GM18873 (cell line): ENCODE data around the gene AMIGO3.
"Not testable (repeated sequence)": the region's sequence is repeated elsewhere in the genome, so short reads cannot be mapped to it uniquely, and the experiment has no call there.

Source experiments
- ATAC-seq: cut with Tn5 transposase; IDR thresholded peaks from one replicate; pipeline ENCODE4 v1.9.1; 2021; ENCODE audit warnings: mild to moderate bottlenecking, moderate library complexity, moderate number of reproducible peaks; ENCODE audit not compliant: unreplicated experiment, low FRiP score

Gene AMIGO3, protein sequence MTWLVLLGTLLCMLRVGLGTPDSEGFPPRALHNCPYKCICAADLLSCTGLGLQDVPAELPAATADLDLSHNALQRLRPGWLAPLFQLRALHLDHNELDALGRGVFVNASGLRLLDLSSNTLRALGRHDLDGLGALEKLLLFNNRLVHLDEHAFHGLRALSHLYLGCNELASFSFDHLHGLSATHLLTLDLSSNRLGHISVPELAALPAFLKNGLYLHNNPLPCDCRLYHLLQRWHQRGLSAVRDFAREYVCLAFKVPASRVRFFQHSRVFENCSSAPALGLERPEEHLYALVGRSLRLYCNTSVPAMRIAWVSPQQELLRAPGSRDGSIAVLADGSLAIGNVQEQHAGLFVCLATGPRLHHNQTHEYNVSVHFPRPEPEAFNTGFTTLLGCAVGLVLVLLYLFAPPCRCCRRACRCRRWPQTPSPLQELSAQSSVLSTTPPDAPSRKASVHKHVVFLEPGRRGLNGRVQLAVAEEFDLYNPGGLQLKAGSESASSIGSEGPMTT

DNA sequence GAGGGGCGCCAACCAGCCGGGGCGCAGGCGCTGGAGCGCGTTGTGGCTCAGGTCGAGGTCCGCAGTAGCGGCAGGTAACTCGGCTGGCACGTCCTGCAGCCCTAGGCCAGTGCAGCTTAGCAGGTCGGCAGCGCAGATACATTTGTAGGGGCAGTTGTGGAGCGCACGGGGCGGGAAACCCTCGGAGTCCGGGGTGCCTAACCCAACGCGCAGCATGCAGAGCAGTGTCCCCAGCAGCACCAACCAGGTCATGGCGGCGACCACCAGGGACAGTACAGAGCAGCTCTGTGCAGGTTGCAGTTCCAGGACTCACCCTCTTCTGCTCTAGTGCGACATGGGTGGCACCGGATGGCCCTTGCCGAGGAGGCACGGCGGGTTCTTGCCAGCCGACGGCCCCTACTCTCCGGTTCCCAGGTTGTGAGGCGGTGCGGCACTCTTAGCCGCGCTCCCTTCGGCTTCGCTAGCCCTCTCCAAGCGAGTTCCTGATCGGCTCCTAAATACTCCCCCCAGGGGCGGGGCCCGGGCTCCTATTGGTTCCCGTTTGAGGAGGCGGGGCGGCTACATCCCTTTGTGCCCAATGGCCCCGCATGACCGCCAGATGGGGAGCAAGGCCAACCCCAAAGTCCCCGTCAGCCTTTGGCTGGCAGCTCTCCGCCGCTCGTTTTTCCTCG, at the start of gene AMIGO3:
Gene AMIGO3, minus strand, starts transcription at position 471 of the 671 bp plus-strand sequence. Its CDS starts 219 bp downstream, at position 252.
- ATAC-seq, result peak; percentile 39

DNA sequence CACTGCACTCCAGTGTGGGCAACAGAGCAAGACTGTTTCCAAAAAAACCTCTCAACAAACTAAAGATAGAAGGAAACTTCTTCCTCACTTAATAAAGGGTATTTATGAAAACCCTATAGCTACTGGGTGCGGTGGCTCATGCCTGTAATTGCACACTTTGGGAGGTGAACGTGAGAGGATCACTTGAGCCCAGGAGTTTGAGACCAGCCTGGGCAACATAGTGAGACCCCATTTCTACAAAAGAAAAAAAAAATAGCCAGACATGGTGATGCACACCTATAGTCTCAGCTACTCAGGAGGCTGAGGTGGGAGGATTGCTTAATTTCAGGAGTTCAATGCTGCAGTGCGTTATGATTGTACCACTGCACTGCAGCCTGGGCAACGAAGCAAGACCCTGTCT, 44.5 kb upstream of the AMIGO3 start:
- no peak for ATAC-seq

- ATAC-seq, result no peak
Measured at GRCh38 chr3:49761661-49762060, 42.2 kb upstream of the AMIGO3 start.

DNA sequence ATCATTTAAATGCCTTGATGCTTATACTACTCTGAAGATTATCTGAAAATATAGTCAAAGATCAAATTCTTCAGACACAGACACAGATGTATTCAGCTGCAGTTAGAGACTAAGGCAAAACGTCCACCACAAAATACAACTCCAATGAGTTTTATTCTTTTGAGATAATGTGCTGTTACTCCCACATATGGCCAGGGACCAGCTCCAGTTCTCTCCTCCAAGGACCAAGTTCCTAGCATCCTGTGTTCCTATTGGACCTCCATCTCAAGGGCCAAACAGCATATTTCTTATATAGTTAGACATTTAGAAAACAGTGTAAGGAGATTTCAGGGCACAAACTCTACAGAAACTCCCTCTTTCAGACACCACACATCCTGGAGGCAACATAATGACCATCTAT, 39.7 kb upstream of the AMIGO3 start:
- no peak for ATAC-seq

DNA sequence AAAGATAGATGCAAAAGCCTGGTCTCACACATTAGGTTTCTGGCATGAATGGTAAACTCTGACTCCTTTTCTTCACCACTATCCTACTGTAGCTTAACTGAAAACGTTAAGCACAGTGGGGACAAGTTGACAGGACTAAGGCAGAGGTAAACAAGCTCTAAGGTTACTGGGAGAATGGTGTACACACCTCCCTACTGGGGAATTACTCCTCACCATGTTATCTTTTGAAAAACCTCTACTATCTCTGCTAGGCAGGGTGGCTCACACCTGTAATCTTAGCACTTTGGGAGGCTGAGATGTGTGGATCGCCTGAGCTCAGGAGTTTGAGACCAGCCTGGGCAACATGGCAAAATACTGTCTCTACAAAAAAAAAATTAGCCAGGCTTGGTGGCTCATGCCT, 37.7 kb upstream of the AMIGO3 start:
- ATAC-seq, result no peak

GRCh38 chr3:49756036-49756435, 36.6 kb upstream of the AMIGO3 start:
- ATAC-seq, result no peak

GRCh38 chr3:49754536-49754935, 35.1 kb upstream of the AMIGO3 start:
- no peak for ATAC-seq

DNA sequence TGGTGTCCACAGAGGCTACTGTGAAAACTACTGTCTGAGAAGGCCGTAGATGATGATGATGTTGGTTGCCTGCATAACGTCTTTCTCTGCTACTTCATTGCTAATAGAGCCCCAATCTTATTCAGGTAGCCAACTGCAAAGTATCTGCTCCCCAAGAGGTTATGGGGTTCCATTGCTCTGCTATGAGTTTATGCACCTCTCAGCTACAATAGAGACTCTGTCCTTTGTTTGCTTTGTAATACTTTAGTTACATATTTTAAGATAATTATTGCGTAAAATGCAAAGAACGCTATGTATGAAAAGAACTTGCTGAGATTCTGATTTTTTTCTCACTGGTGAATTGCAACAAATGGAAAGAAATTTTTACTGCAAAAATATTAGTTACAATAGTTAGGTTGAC, 32.0 kb upstream of the AMIGO3 start:
- ATAC-seq, result no peak

- ATAC-seq, result no peak
Measured at GRCh38 chr3:49750056-49750455, 30.6 kb upstream of the AMIGO3 start.

- not testable (repeated sequence) for ATAC-seq
Measured at GRCh38 chr3:49748874-49749273, 29.4 kb upstream of the AMIGO3 start.

DNA sequence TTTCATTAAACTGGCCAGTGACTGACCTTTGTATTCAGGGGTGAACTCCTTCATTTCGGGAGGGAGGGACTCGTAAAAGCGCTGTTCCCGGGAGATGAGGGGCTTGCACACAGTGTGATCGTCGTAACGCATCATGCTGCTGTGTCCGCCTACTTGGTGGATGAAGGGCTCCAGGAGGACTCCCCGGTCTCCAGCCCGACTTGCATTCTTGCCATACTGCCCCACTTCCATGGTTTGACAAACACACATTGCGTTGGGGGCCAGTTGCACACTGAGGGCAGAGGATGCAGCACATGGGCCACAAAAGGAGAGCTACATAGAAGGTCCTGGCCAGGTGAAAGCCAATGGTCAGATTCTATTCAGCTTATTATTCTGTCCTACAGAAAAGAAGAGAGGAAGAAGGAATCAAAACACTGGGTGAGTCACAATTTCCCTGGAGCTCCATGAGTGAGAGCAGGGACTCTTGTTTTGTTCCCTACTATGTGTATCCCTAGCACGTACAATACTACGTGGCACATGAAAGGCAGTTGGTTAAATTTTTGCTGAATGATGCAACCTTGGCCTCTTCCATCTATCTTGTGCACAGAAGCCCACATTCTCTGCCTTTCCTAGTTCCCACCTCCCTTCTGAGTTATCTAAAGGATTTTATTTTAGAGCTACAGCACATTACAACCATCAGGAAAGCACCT, 28.5 kb upstream of the AMIGO3 start:
- ATAC-seq, result no peak

GRCh38 chr3:49745986-49746385, 26.5 kb upstream of the AMIGO3 start:
- ATAC-seq, result no peak

GRCh38 chr3:49740427-49740826, 20.9 kb upstream of the AMIGO3 start:
- no peak for ATAC-seq

GRCh38 chr3:49738067-49738713, 18.7 kb upstream of the AMIGO3 start:
- ATAC-seq, result no peak

GRCh38 chr3:49734752-49735151, 15.3 kb upstream of the AMIGO3 start:
- ATAC-seq, result no peak

DNA sequence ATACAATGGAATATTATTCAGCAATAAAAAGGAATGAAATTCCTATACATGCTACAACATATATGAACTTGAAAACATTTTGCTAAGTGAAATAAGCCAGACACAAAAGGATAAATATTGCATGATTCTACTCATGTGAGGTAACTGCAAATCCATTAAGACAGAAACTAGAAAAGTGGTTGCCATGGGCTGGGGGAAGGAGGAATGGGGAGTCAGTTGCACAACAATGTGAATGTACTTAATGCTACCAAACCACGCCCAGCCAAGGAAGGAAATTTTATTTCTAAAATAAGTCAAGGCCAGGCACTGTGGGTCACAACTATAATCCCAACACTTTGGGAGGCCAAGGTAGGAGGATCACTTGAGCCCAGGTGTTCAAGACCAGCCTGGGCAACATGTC, 14.1 kb upstream of the AMIGO3 start:
- ATAC-seq, result no peak

- ATAC-seq, result no peak
Measured at GRCh38 chr3:49732597-49732996, 13.1 kb upstream of the AMIGO3 start.

GRCh38 chr3:49729966-49730609, 10.6 kb upstream of the AMIGO3 start:
- no peak for ATAC-seq

DNA sequence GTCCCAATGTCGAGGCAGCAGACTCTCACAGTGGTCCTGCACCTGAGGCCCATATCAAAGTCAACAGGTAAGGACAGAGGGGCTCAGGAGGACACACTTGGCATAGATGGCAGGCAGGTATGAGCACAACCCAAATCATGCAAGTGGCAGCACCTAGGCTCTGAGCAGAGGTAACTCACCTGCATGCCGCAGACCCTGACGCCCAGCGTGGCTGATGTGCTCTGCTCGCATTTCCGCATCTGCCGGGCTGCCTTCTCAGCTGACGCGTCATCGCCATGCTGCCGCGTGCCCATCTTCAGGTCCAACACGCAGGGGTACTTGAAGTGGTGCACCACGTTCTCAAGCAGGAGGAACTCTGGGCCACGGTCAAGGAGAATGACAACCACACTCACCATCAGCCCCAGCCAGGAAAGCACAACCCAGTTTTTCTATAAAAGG, 8.5 kb upstream of the AMIGO3 start:
- ATAC-seq, result no peak
